NOMO-1 treated with DMSO at 0.1 percent for 48 hours (cell line): ENCODE data around the gene EEF1AKMT3.

Source experiments
- DNase-seq: peaks from one replicate; lab custom pipeline; 2025; ENCODE audit not compliant: unreplicated experiment; lab: John Stamatoyannopoulos, UW

Gene EEF1AKMT3

DNA sequence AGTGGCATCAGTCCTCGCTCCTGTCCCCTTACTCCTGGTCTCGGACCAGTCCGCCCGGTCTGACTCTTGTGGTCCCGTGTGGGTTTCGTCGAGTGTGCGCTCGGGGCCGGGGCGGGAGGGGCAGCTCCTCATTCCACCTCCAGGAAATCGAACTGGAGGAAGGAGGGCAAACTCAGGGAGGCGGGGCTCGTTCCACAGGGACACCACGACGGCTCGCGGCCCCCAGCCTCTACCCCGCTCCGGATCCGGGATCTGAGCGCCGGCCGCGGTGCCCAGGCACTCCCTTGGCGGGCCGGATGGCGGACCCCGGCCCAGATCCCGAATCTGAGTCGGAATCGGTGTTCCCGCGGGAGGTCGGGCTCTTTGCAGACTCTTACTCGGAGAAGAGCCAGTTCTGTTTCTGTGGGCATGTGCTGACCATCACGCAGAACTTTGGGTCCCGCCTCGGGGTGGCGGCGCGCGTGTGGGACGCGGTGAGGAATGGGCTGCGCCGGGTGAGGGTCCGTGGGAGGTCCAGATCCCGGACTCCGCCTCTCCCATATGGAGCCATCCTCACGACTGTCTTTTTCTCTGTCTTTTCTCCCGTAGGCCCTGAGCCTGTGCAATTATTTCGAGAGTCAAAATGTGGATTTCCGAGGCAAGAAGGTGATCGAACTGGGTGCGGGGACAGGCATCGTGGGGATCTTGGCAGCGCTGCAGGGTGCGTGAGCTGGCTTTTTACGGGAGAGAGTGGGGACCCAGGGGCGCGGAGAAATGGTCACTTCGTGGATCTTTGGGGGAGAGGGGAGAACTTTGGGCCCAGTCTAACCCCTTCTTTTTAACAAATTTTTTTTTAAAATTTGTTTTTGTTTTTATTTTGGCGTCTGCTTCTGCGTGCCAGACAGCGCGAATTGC is at the start of gene EEF1AKMT3:
Gene EEF1AKMT3, plus strand, starts transcription at position 186 of the 894 bp plus-strand sequence. Its CDS starts 111 bp downstream, at position 297.
- DNase-seq = peak; percentile 31

DNA sequence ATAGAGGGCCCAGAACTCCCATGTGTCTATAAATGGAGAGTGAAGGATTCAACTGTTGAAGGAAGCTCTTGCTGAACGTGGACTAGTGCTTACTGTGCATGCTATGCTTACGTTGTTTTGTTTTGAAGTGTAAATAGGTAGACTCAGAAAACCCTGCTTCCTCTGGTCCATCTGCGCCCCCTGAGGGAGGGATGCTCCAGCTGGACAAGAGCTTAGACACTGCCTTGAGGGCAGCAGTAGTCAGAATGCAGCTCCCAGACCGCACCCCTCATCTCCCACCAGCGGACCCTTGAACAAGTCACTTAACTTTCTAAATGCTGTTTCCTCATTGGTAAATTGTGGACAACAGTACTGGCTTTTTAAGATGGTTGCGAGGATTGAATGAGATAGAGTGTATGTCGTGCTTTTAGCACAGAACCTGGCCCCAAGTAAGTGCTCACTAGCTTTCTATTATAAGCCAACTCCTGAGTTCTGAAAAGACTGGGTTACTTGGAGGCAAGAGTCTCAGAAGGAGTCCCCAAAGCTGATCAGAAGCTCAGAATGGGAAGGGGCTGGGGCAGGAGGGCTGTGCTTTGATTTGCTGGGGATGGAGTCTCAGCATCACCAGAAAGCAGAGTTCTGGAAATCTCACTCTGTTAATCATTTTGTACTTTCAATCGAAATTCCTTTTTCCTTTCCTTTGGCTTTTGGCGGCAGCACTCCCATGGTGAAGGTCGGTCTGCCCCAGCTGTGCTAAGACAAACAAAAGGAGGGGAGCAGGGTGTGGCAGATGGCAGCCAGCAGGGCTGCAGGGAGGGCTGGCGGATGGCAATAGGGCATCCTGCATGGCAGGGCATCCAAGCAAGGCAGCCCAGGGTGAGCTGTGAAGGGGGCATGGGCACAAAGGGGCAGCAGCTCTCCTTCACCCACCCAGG is 49.4 kb upstream of the EEF1AKMT3 start:
- no peak for DNase-seq

DNA sequence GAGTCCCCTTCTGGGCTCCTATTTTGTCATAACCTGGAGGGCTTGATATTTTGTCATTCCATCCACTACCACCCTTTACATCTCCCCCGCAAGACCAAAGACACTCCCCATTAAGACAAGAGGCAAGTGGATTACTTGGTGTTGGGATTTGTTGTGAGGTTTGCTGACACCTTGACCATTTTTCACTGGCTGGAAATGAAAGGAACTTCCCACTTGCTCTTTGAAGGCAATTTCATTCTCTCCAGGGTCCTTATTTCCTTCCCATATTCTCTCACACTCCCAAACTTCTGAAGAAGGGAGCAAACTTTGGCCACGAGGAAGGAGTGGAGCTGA is 48.8 kb upstream of the EEF1AKMT3 start:
- no peak for DNase-seq

DNA sequence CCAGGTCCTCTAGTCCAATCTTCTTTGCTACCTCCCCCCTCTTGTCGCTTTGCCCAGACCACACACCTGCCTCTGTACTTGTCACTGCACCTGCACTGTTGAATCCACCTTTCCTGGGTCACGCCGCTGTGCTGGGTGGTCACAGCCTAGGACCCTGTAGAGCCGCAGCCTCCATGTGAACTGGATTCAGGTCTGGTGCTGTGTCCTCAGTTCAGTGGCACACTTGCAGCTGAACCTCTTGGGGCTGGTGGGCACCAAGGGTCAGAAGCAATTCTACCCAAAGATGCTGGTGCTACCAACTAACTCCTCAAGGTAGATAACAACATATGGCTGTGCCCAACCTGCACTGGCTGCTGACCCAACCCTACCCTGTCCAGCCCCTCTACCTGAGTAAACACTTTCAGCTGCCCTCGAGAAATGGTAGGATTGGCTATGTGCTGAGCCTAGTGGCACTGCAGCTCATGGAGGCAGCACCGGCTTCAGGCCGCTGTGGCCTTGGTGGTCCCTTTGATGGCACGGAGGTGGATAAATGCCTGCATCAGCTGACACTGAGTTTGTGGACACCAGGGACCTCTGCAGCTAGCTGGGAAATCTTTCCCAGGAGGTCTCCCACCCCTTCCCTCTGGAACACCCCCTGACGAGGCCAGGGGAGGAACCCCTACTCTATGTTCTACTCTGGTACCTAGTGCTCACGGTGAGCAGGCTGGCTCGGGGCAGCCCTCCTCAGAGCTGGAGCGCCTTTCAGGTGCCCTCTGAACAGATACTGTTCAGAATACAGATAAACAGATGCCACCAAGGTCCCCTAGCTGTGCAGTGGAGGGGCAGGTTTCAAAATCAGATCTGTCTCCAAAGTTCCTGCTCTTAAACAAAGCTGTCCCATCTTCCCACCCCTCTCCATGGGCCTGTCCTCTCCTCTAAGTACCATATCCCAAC is 48.1 kb upstream of the EEF1AKMT3 start:
- no peak for DNase-seq

DNA sequence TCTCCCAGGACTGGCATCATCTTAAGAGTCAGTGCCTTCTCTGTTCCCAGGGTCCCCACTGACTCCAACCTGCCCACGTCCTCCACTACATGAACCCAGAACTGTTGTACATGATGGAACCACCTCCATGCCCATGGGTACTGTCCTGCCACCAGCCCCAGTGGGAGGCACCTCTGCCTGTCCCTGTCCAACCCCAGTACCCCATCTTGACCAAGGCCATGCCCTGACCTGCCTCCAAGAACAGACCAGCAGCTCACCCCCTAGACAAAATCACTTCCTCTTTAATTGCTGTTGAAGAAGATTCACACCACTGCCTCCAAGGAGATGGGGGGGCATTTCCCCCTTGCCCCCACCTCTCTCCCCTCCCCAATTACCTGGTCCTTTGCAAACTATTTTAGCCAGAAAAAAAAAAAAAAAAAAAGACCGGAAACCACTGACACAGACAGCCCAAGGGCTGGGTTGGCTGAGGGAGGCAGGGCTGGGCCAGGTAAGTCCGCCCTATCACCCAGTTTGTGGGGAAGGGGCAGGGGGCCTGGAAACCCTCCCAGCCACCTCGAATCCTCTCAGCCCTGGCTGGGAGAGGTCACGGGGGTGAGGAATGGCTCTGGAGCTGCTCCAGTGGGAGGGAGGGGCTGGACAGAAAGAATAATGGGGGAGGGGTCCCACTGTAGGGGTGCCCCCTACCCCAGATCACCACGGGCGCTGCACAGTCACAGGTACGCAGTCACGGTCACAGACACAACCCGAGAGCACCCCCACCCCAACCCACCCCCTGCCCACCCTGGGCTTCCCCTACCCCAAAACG is 47.3 kb upstream of the EEF1AKMT3 start:
- no peak for DNase-seq

DNA sequence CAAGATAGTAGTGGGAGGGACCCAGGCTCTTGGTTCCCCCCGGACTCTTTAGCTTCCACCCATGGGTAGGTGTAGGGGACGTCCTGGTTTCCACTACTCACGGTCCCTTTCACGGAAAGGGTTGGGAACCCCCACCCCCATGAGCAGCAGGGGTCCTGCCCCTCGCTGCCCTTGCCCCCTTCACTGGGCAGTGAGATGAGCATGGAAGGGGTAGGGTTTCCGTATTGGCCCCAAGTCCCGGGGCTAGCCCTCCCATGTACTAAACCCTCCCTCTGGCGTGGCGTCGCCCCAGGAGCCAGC is 46.6 kb upstream of the EEF1AKMT3 start:
- DNase-seq = no peak

DNA sequence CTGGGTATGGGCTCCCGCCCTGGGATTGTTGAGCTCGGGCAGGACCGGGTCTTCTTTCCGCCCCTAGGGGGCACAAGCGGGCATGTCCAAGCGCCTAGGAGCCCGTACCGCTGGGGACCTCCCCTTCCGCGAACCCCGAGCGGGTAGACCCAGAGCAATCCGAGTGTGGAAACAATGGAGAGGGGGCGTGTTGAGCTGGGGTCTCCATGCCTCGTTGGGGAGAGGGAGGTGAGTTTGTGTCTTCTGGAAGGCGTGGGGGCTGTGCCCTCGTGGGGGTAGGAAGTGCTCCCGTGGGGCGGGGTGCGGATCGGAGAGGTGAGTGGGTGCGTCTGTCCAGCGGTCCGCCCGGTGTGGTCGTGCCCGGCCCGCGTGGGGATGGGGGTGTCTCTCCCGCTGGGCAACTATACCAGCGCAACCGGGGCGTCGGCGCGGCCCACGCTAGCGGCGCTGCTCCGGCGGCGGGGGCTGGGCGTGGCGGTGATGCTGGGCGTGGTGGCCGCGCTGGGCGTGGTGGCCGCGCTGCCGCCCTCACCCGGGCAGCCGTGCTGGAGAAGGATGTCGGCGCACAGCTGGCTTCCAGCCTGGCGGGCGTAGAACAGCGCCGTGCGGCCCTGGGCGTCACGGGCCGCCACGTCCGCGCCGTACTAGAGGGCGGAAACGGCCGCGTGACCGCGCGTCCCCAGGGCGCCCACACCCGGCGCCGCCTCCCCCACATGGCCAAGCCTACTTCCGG is 46.1 kb upstream of the EEF1AKMT3 start:
- DNase-seq = no peak

DNA sequence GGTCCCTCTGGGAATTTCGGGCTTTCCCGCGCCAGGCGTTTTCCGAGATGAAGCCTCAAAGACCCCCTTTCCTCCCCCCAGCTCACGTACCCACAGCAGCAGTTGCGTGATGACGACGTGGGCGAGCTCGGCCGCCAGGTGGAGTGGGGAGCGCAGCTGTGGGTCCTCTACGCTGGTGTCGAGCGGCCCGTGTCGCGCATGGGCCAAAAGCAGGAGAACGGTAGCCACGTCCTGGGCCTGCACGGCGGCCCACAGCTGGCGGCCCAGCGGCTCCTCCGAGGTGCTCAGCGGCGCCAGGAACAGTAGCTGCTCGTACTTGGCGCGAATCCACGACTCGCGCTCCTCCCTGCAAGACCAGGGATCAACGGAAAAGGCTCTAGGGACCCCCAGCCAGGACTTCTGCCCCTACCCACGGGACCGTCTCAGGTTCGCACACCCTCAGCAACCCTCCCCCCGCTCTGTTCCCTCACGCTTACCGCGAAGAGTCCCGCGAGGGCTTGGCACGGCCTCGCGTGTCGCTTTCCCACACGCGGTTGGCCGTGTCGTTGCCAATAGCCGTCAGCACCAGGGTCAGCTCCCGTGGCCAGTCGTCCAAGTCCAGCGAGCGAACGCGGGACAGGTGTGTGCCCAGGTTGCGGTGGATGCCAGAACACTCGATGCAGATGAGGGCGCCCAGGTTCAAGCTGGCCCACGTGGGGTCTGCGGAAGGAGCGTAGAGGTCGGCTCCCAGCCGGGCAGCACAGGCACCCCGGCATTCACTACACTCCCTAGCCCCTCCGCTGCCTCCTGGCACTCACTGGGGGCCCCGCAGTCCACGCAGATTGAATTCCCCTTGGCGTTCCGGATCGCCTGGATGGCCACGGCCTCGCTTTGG is 45.3 kb upstream of the EEF1AKMT3 start:
- DNase-seq = no peak

DNA sequence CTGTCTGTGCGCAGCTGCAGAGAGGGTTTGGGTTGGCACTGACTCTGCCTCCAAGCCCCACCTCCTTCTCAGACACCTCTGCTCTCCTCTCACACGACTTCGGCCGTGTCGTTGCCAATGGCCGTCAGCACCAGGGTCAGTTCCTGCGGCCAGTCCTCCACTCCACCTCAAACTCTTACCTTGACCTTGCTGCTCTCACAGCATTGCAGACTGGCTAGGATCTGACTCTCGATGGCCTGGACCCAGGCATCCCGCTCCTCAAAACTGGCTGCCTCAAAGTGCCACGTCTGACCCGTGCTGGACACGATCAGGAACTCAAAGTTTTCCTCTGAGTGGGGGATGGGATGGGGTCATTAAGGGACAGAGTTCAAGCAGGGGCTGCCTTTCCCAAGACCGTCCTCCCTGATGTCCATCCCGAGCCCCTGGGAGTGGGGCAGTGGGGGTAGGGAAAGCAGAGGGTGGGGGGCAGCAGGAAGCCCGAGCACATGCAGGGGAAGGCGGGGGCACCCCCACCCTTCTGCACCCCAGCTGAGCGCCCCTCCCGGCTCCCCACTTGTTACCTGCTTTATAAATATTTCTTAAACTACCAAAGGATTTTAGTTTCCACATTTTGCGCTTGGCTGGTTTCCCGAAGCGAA is 44.5 kb upstream of the EEF1AKMT3 start:
- DNase-seq = no peak

DNA sequence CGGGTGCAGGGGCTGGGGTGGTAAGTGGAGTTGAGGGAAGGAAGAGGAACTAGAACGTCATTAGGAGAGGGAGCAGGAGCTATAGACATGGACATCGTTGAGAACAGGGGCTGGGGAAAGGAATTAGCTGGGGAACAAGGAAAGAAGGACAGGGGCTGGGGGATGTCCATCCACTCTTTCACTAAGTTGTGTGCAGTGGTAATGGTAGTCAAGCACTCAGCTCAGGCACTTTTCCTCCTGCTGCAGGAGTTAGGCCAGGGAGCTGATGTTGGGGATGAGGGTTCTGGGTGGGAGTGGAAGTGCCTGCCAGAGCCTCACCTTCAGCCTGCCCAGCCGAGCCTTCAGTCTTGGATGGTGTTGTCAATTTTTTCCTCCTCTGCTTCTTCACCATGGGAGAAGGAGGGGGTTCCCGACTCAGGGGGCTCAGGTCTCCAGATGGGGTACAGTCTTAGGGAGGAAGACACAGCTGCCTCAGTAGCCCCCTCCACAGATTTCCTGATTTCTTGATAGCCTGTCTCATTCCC is 43.0 kb upstream of the EEF1AKMT3 start:
- DNase-seq = no peak

DNA sequence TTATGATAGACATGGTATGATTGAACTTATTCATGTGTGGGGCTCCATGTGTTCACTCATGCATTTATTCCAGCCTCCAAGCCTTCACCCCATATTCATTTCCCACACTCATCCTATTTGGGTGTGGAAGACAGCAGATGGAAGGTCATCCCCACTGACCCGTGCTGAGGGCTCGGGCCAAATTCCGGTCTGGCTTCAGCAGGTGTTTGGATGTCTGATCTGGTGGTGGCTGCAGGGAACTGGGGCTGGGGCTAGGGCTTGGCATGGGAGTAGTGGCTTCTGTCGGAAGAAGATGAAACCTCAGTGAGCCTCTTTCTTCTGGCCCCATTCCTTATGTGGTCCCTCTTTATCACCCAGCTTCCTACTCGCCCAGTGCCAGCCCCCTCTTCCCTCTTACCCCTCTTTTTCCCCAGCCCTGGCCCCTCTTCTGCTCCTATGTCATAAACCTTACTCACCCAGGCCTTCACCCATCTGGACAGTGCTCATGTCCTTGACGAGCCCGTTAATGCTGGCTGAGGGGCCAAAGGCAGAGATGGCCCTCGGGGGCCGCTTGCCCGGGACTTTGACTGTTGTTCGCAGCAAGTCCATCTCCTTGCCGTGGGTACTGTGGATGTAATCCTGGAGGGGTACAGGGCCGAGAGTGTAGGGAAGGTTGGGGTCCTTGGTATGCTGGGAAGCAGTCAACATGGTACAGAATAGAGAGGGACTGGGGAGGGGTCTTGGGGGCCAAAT is 41.9 kb upstream of the EEF1AKMT3 start:
- no peak for DNase-seq

DNA sequence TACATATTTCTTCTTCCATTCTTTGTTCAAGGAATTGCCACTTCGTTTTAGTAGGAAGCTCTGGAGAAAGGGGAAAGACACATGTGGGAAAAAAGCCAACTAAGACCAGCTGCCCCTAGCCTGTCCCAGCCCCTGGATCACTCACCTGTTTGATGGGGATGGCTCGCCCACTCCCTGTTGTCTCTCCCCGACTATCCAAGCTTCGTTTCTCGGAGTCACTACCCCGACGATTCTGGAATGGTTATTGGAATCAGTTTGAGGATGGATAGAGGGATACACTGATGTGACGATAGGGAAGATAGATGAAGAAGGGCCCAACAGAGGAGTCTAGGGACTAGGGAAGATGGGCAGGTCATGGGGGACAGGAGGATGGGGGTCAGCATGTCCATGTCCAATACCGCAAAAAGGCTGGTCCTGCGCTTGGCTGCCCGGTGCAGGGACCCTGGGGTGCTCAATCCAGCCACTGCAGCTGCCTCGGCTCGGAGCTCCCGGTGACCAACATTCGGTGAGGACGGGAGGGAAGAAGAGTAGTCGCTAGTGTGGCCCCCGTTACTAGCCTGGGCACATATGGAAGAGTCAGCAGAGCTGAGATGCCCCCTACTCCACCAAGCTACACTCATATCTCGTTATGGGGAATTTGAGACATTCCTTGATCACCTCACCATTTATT is 40.9 kb upstream of the EEF1AKMT3 start:
- no peak for DNase-seq

DNA sequence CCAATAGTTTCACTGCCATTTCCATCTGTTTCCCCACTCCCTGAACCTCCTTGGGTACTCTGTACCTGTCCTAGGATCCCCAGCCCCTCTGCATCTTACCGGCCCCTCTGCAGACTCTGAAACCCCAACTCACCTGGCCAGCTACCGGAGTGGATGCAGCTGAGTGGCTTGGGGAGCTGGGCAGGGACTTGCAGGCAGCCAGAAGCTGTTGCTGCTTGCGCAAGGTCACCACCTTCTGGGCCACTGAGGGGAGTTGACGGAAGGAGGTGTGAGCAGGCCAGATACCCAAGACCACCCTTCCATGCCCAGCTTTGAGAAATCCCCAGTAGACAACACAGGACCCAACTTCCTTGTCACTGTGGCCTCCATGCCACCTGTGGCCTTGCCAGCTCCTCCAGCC is 40.1 kb upstream of the EEF1AKMT3 start:
- DNase-seq = no peak

DNA sequence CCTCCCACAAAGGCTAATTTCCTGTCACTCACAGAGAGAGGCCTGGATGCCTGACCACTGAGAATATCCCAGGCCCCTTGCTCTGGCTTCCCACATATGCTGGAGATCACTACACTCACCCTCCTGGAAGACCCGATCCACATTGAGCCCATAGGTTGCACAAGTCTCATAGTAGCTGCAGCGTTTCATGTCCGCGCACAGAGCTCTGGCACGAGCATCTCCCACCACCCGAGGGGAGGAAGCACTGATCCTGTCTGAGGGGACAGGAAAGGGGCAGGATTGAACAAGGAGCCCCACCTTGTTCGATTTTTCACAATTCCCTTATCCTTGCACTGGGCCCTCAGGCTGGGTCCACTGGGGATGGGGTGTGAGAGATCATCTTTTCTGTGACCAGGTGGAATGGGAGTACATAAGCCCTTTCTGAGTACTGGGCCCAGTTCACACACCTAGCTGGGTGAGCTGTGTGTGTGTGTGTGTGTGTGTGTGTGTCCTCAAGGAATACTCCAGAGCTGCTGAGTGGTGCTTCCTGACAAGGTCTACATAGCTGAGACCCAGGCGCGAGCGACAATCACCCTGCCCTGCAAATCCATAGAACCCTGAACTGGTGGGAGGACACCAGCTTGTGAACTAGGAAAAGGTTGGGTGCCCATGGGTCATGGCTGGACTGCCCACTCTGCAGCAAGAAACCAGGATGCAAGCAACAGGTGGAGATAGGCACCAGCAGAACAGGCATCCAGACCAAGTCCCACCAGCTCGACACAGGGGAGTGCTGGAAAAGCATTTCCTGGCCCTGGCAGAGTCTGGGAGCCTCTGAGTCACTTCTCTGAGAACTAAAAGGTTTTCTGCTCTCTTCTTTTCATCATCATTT is 39.5 kb upstream of the EEF1AKMT3 start:
- DNase-seq = no peak

DNA sequence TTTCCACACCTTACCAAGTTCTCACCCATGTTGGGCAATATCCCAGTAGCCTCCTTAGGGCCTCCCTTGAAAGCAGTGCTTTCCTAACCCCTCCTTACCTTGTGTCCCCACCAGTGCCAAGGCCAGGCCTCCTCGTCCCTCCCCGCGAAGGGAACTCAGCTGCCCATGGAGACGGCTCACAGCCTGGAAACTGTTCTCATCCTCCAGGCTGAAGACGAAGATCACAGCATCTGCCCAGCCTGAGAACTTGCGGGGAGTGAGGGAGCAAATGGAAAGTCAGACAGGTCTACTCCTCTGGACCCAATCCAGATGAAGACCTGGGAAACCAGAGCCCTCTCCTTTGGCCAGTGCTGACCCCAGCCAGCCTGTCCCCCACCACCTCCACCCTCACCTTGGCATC is 38.5 kb upstream of the EEF1AKMT3 start:
- DNase-seq = no peak

DNA sequence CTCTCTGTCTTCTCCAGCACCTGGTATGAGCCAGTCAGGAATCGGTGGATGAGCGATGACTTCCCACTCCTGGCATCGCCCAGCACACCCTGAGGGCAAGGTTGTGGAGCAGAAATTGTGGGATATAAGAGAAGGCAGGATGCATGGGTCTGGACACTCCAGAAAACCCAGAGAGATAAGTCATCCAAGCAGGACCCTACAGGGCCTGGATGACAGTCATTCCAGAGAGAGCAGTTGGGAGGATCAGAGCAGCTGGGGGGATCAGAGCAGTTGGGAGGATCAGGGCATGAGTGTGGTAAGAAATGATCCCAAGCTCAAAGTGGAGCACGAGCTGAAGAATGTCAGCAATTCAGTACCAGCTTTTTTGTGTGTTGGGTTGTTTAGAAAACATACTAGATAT is 37.8 kb upstream of the EEF1AKMT3 start:
- DNase-seq = no peak
